Measurements from ENCODE around the gene PRKCH. TPM values are rescaled to one million over a fixed set of nuclear protein-coding genes. Genes with fewer than 3 reads are reported as not detected.

PRKCH gene
- total RNA-seq, 1 experiment from 2014 or later, result 2.7 TPM

- H3K4me1 ChIP-seq (ENCODE audit: control insufficient read depth, insufficient read depth, low read length), result no peaks in the 10 kb centered on the region
- no peaks in the 10 kb centered on the region for H3K9me3 ChIP-seq (ENCODE audit: control insufficient read depth, insufficient read depth, low read depth, low read length)
- ChIA-PET POLR2A (no interaction called here), CTCF (no interaction called here)
- ATAC-seq, result no peak
- no TSS peak for BruUV-seq (replicated peaks)
- DNase-seq (ENCODE audit: low read depth, low spot score), result no peak
- no peak overlapping the region for H3K4me3 ChIP-seq (ENCODE audit: low read depth in 2 of 2, low read length in 2 of 2)
- TF ChIP-seq REST (IDR thresholded peaks at IDR 0.05; ENCODE audit: insufficient read depth in 1 of 2, low read depth in 2 of 2, low read length in 1 of 2) (no peak), CTCF (IDR thresholded peaks at IDR 0.05) (peak; percentile 65; the same call in 1 of the 2 replicates), SIN3A (IDR thresholded peaks at IDR 0.05; ENCODE audit: borderline replicate concordance, insufficient read depth, low read depth, low read length) (no peak), POLR2AphosphoS5 (IDR thresholded peaks at IDR 0.05; ENCODE audit: low read depth, low read length) (no peak)
- in situ Hi-C loops (cut with HindIII; ENCODE audit: low pct_unique_long_range_greater_than_20kb, low sequenced_read_pairs), result no loop called here
- H3K36me3 ChIP-seq (ENCODE audit: control insufficient read depth, insufficient read depth, low read length), result no peaks in the 10 kb centered on the region
- intact Hi-C loops (cut with micrococcal nuclease; ENCODE audit: unreplicated experiment), result no loop called here
- no peak overlapping the region for H3K27ac ChIP-seq (ENCODE audit: low read length)
- peaks cover 2% of the 10 kb centered on the region; the same call in 1 of the 2 replicates for H3K27me3 ChIP-seq (ENCODE audit: control insufficient read depth, insufficient read depth, low read length)
Observed at GRCh38 chr14:61296719-61297502, 24.5 kb upstream of the PRKCH start.

- BruUV-seq (replicated peaks), result no TSS peak
- Histone ChIP-seq H3K4me3 (ENCODE audit: low read depth in 2 of 2, low read length in 2 of 2) (no peak overlapping the region), H3K36me3 (ENCODE audit: control insufficient read depth, insufficient read depth, low read length) (no peaks in the 10 kb centered on the region), H3K27me3 (ENCODE audit: control insufficient read depth, insufficient read depth, low read length) (peaks cover 2% of the 10 kb centered on the region; the same call in 1 of the 2 replicates), H3K4me1 (ENCODE audit: control insufficient read depth, insufficient read depth, low read length) (no peaks in the 10 kb centered on the region), H3K9me3 (ENCODE audit: control insufficient read depth, insufficient read depth, low read depth, low read length) (no peaks in the 10 kb centered on the region), H3K27ac (ENCODE audit: low read length) (no peak overlapping the region)
- ChIA-PET POLR2A (interaction anchor here (0.7 kb wide), 1 partner anchor 638 kb away, joined by 3 read pairs; no protein-coding TSS in a partner anchor), CTCF (no interaction called here)
- ATAC-seq, result no peak
- in situ Hi-C loops (cut with HindIII; ENCODE audit: low pct_unique_long_range_greater_than_20kb, low sequenced_read_pairs), result no loop called here
- intact Hi-C loops (cut with micrococcal nuclease; ENCODE audit: unreplicated experiment), result no loop called here
- TF ChIP-seq REST (IDR thresholded peaks at IDR 0.05; ENCODE audit: insufficient read depth in 1 of 2, low read depth in 2 of 2, low read length in 1 of 2) (no peak), SIN3A (IDR thresholded peaks at IDR 0.05; ENCODE audit: borderline replicate concordance, insufficient read depth, low read depth, low read length) (no peak), CTCF (IDR thresholded peaks at IDR 0.05) (no peak), POLR2AphosphoS5 (IDR thresholded peaks at IDR 0.05; ENCODE audit: low read depth, low read length) (no peak), TCF7L2 (IDR thresholded peaks at IDR 0.05; ENCODE audit: low read depth, low read length) (no peak)
- DNase-seq (ENCODE audit: low read depth, low spot score), result no peak
Observed at GRCh38 chr14:61297581-61297980, 23.8 kb upstream of the PRKCH start.

Measured in Panc1 (cell line).